IPS-18c (cell line): ENCODE results near the gene FAM53B.

Experiments
- H3K4me3 ChIP-seq: 2 replicates; pipeline ENCODE4 v1.7.0; 2013; ENCODE audit warnings: low read depth, mild to moderate bottlenecking, low read length, moderate library complexity; ENCODE audit not compliant: insufficient read depth
- H3K9me3 ChIP-seq: one replicate; pipeline ENCODE4 v1.6.1; 2013; ENCODE audit warnings: mild to moderate bottlenecking, low read length, moderate library complexity; ENCODE audit not compliant: control insufficient read depth, insufficient read depth

FAM53B gene

GRCh38 chr10:124717911-124718741, 26.1 kb downstream of the FAM53B start:
- no peaks in the 10 kb centered on the region for H3K9me3 ChIP-seq
- H3K4me3 ChIP-seq: no peak overlapping the region

DNA sequence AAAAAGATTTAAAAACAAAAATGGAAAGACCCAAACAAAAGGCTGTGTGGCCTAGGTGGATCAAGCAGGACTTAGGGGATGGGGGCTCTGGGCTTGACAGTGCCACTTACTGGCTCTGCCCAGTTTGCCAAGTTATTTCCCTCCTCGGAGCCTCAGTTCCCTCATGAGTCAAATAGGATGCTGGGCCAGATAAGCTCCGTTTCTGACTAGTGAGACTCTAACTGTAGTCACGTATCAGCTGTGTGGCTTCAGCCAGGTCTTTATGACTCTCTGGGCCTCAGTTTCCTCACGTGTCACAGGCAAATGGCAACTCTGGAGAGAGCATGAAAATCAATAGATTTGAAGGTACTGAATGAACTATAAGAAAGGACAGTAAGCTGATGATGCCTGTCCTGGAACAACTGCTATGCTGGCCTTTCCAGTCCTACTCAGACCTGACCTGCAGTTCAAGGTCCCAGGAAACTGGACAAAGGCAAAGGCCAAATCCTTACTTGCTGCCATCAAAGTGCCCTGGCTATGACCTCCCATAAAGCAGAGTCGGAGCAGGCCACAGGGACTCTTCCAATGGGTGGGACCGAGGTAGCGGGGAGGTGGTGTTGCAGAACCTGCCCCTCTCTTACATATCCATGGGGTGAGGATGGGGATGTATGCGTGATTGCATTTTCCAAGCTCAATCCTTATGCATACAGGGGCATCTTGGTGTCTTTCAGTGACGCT, 27.0 kb downstream of the FAM53B start:
- Histone ChIP-seq H3K9me3 (no peaks in the 10 kb centered on the region), H3K4me3 (no peak overlapping the region)

DNA sequence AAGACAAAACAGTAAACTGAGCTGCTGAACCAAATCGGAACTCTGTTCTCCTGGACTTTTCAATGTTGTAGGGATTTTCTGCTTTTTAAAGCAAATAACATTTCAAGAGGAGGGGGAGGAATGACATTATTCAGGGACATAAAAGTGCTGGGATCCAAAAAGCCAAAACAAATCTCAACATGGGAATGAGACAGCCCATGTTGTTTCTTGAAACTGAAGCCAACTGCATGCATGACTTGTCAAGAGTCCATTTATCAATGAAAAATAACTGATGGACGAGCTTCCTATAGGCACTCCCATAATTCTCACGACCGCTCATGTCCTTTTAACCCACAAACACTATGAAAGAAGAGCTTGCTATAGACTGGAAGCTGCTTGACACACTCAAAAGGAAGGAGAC, 27.8 kb downstream of the FAM53B start:
- Histone ChIP-seq H3K9me3 (no peaks in the 10 kb centered on the region), H3K4me3 (no peak overlapping the region)

- Histone ChIP-seq H3K4me3 (no peak overlapping the region), H3K9me3 (no peaks in the 10 kb centered on the region)
Observed at GRCh38 chr10:124715439-124715838, 28.7 kb downstream of the FAM53B start.

GRCh38 chr10:124713679-124714255, 30.4 kb downstream of the FAM53B start:
- Histone ChIP-seq H3K9me3 (no peaks in the 10 kb centered on the region), H3K4me3 (no peak overlapping the region)

DNA sequence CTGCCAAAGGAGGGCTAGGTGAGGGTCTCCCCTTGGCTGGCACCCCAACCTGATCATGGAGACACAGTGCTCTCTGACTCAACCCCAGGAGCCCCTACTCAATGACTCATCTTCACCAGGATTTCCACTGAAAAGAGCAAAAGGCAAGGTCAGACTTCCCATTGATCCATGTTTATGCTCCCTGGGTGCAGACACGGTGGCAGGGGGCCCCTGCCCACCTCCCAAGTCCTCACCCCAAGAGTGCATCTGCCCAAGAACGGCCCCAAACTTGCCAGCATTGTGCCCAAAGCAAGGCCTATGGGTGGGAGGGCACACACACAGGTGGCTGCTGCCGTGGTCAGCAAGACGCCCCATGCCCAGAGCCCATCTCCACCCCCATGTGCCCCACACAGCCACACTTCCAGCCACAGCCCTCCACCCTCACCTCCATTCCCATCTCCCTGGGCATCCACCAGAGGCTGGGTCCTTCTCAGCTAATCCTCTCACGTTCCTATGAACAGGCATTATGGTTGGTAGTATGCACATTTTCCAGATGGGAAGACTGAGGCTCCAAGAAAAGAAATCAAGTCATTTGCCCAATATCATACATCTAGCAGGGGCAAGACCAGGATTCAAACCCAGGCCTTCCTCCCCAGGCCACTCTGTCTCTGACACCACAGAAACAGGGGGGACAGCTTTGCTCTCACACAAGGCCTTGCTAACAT, 31.3 kb downstream of the FAM53B start:
- no peaks in the 10 kb centered on the region for H3K9me3 ChIP-seq
- H3K4me3 ChIP-seq: no peak overlapping the region

DNA sequence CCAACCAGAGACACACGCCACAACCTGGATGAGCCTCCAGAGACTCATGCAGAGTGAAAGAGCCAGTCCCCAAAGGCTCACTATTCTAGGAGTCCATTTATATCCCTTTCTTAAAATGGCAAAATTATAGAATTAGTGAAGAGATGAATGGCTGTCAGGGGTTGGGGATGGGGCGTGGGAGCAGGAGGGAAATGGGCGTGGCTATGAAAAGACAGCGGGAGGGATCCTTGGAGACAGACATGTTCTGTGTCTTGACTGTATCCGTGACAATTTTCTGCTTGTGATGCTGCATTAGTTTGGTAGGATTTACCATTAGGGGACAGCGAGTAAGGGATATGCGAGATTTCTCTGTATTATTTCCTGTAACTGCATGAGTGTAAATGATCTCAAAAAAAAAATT, 33.0 kb downstream of the FAM53B start:
- Histone ChIP-seq H3K9me3 (no peaks in the 10 kb centered on the region), H3K4me3 (no peak overlapping the region)

GRCh38 chr10:124710266-124710881, 33.8 kb downstream of the FAM53B start:
- H3K9me3 ChIP-seq: no peaks in the 10 kb centered on the region
- no peak overlapping the region for H3K4me3 ChIP-seq

GRCh38 chr10:124709861-124710260, 34.3 kb downstream of the FAM53B start:
- H3K9me3 ChIP-seq: no peaks in the 10 kb centered on the region
- no peak overlapping the region for H3K4me3 ChIP-seq

- Histone ChIP-seq H3K4me3 (no peak overlapping the region), H3K9me3 (no peaks in the 10 kb centered on the region)
Observed at GRCh38 chr10:124708922-124709520, 35.2 kb downstream of the FAM53B start.

DNA sequence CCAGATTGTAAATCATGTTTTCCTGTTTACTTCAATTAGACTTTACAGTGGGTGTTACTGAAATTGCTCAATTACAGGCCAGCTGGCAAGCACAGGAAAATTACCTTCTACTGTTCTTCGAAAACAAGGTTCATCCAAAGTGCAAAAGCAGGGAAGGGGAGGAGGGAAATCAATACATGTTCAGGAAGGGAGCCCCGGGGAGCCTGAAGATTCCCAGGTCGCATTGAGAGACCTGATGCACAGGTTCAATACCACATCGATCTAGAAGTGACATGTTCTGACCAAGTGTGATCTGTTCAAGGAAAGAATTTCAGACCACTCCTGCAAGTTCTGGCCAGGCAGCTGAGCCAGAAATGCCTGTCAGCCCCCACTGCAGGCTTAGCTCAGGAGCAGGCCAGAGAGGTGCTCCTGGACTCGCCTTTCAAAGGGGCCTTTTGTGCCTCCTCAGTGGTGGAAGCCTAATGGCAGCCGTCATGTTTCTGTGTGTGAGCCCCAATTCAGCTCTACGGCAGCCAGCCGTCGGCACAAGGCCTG, 35.9 kb downstream of the FAM53B start:
- Histone ChIP-seq H3K9me3 (no peaks in the 10 kb centered on the region), H3K4me3 (no peak overlapping the region)

DNA sequence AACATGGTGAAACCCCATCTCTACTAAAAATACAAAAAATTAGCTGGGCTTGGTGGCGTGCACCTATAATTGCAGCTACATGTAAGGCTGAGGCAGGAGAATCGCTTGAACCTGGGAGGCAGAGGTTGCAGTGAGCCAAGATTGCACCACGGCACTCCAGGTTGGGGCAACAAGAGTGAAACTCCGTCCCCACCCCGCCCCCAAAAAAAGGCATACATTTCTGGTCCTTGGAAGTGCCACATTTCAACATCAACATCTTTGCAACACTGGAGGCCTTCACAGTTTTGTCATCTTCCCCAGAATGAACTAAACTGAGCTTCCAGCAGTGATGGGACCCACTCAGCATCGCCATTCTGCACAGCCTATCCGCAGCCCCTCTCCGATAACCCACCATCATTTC, 36.6 kb downstream of the FAM53B start:
- no peaks in the 10 kb centered on the region for H3K9me3 ChIP-seq
- H3K4me3 ChIP-seq: no peak overlapping the region

GRCh38 chr10:124707144-124707467, 37.1 kb downstream of the FAM53B start:
- Histone ChIP-seq H3K4me3 (no peak overlapping the region), H3K9me3 (no peaks in the 10 kb centered on the region)

GRCh38 chr10:124706462-124707143, 37.6 kb downstream of the FAM53B start:
- no peaks in the 10 kb centered on the region for H3K9me3 ChIP-seq
- no peak overlapping the region for H3K4me3 ChIP-seq

DNA sequence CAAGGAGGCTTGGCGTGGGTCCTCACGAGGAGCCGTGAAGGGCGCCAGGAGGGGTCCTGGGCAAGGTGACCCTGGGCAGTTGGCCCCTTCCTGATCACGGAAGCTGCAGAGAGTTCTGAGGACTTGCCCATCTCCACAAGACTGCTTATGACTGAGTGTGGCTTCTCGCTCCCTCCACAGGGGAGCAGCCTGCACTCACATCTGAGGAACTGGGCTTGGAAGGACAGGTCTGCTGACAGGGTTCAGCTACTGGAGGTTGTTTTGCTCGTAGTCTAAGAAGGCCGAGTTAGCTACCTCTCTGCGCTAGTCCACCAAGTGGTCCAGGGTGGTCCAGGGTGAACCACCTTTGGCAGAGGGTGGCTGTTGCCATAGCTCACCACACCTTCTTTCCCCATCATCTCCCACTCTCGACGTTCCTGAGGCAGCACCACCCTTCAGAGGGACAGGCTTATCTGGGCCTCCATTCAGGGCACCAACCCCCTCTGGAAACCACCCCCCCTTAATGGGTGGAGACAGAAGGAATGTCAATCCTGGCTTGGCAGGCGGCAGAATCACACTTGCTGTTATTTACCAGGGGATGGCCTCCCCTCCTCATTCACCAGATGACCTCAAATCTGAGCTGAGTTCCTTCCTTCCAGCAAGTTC, 38.2 kb downstream of the FAM53B start:
- H3K4me3 ChIP-seq: no peak overlapping the region

GRCh38 chr10:124705381-124705740, 38.8 kb downstream of the FAM53B start:
- H3K4me3 ChIP-seq: no peak overlapping the region
- H3K9me3 ChIP-seq: no peaks in the 10 kb centered on the region

More for the DNA sequence above, 38.2 kb downstream of the FAM53B start:
- H3K9me3 ChIP-seq: no peaks in the 10 kb centered on the region
